GM13977 (cell line): Measurements from ENCODE around the gene LARGE1.

ENCODE experiments used
- DNase-seq: peaks from one replicate; pipeline ENCODE4 v3.0.0; 2012; ENCODE audit warnings: low spot score
- CTCF ChIP-seq: IDR thresholded peaks from 2 replicates; pipeline ENCODE4 v1.5.1; 2012; ENCODE audit warnings: mild to moderate bottlenecking, control low read depth; ENCODE audit not compliant: insufficient read depth; ENCODE audit errors: extremely low read depth, missing control alignments
- in situ Hi-C: fragments of 300-500 bp; cut with MboI; formaldehyde crosslinking; loops from one replicate; pipeline ENCODE4 v1.12.0; 2022; ENCODE audit warnings: low sequenced_read_pairs, low pct_unique_long_range_greater_than_20kb, mixed read lengths, inconsistent platforms; ENCODE audit not compliant: unreplicated experiment

Gene LARGE1

GRCh38 chr22:33563220-33563964 lies 356.9 kb downstream of the LARGE1 start:
- in situ Hi-C loops: no loop called here
- TF ChIP-seq CTCF: no peak

GRCh38 chr22:33562501-33562900 lies 357.8 kb downstream of the LARGE1 start:
- TF ChIP-seq CTCF: no peak
- in situ Hi-C loops: no loop called here
- DNase-seq: no peak

More at GRCh38 chr22:33563220-33563964, 356.9 kb downstream of the LARGE1 start:
- no peak for DNase-seq

GRCh38 chr22:33561149-33561807 lies 359.0 kb downstream of the LARGE1 start:
- no peak for TF ChIP-seq CTCF
- in situ Hi-C loops: no loop called here
- DNase-seq: no peak

GRCh38 chr22:33557836-33558235 lies 362.4 kb downstream of the LARGE1 start:
- TF ChIP-seq CTCF: no peak
- in situ Hi-C loops: no loop called here

GRCh38 chr22:33555814-33556522 lies 364.3 kb downstream of the LARGE1 start:
- no peak for TF ChIP-seq CTCF
- in situ Hi-C loops: no loop called here
- DNase-seq: no peak

More at GRCh38 chr22:33557836-33558235, 362.4 kb downstream of the LARGE1 start:
- no peak for DNase-seq

- no peak for DNase-seq
- in situ Hi-C loops: no loop called here
Measured at GRCh38 chr22:33553493-33553892, 366.8 kb downstream of the LARGE1 start.

More at GRCh38 chr22:33553493-33553892, 366.8 kb downstream of the LARGE1 start:
- TF ChIP-seq CTCF: no peak
